ENCODE measurements around the gene NRG3. TPM values are rescaled to one million over a fixed set of nuclear protein-coding genes. Genes with fewer than 3 reads are reported as not detected.

Gene NRG3
- total and polyA plus RNA-seq, 2 of the 8 experiments (the other 6 are each of a cell fraction or from before 2014, with no cell fraction given) = 4.2 to 5.0 TPM

- TF ChIP-seq CBX8 (IDR thresholded peaks at IDR 0.05; ENCODE audit: borderline replicate concordance, low read depth, low read length) = no peak
- no peak for TF ChIP-seq POLR2A (IDR thresholded peaks at IDR 0.05; ENCODE audit: control extremely low read depth in 1 of 2, low read depth in 2 of 2, low read length in 2 of 2)
- TF ChIP-seq JUND (IDR thresholded peaks at IDR 0.05; ENCODE audit: low read length) = no peak
- no peak for TF ChIP-seq SIRT6 (IDR thresholded peaks at IDR 0.05; ENCODE audit: low read length)
- TF ChIP-seq GTF2F1 (IDR thresholded peaks at IDR 0.05; ENCODE audit: borderline replicate concordance, low read depth, low read length) = no peak
- no peak for TF ChIP-seq CTBP2 (IDR thresholded peaks at IDR 0.05; ENCODE audit: borderline replicate concordance, insufficient read depth, insufficient read length, low read length)
These were observed 331.8 kb downstream of the NRG3 start (continued) for GRCh38 chr10:82206831-82207230.
